ENCODE measurements around the gene ZNF554.

Gene ZNF554

DNA sequence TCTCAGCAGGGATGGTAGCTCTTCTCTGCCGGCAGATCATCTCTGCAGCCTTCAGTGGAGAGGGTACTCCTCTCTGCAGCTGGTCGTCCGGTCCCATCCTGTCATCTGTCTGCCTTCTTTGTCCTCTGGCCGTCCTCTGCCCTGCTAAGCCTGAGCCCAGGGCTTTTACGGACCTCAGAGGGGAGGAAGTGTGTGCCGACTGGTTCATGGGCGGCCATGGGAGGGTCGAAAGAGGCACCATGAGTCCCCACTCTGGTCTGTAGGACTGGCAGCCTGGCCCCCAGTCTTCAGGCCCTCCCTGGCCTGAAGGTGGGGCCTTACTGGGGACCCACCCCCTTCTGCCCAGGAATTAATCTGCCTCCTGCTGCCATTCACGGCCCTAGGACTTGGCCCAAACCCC is 4.0 kb downstream of the ZNF554 start:
- no peaks in the 10 kb centered on the region for H4K20me1 ChIP-seq (ENCODE audit: control insufficient read depth, insufficient read depth, low read depth, low read length)
- H3K4me1 ChIP-seq (ENCODE audit: control insufficient read depth, low read length) = peaks cover 4% of the 10 kb centered on the region
- no peak overlapping the region for H3K4me2 ChIP-seq (ENCODE audit: low read length)
- no peaks in the 10 kb centered on the region for H3K36me3 ChIP-seq (ENCODE audit: control insufficient read depth, low read length)
- TF ChIP-seq CTCF (IDR thresholded peaks at IDR 0.05; ENCODE audit: low read depth, low read length, poor library complexity, severe bottlenecking) (no peak), EZH2phosphoT487 (IDR thresholded peaks at IDR 0.05; ENCODE audit: borderline replicate concordance, low read length) (no peak)
- H3F3A ChIP-seq (ENCODE audit: control insufficient read depth, insufficient read depth) = no peaks in the 10 kb centered on the region
- H3K27me3 ChIP-seq (ENCODE audit: control insufficient read depth, low read length) = no peaks in the 10 kb centered on the region
- H3K27ac ChIP-seq (ENCODE audit: low read depth, low read length) = no peak overlapping the region
- H3K79me2 ChIP-seq (ENCODE audit: control insufficient read depth, low read length) = 0 out of 2 replicates have a peak, but pooled peaks cover 4% of the 10 kb centered on the region
- no peak overlapping the region for H3K4me3 ChIP-seq (ENCODE audit: low read length)
- H3K9me3 ChIP-seq (ENCODE audit: control insufficient read depth, insufficient read depth, low read length) = no peaks in the 10 kb centered on the region
- H3K9me2 ChIP-seq (replicated peaks; ENCODE audit: control insufficient read depth, low read length) = no peaks in the 10 kb centered on the region

GRCh38 chr19:2824129-2824528 is 4.5 kb downstream of the ZNF554 start:
- Histone ChIP-seq H3F3A (ENCODE audit: control insufficient read depth, insufficient read depth) (no peaks in the 10 kb centered on the region), H3K79me2 (ENCODE audit: control insufficient read depth, low read length) (0 out of 2 replicates have a peak, but pooled peaks cover 4% of the 10 kb centered on the region), H3K9me3 (ENCODE audit: control insufficient read depth, insufficient read depth, low read length) (no peaks in the 10 kb centered on the region), H3K9me2 (replicated peaks; ENCODE audit: control insufficient read depth, low read length) (no peaks in the 10 kb centered on the region), H3K27ac (ENCODE audit: low read depth, low read length) (no peak overlapping the region), H3K4me3 (ENCODE audit: low read length) (no peak overlapping the region), H3K4me2 (ENCODE audit: low read length) (no peak overlapping the region), H3K36me3 (ENCODE audit: control insufficient read depth, low read length) (no peaks in the 10 kb centered on the region), H4K20me1 (ENCODE audit: control insufficient read depth, insufficient read depth, low read depth, low read length) (no peaks in the 10 kb centered on the region), H3K4me1 (ENCODE audit: control insufficient read depth, low read length) (peaks cover 4% of the 10 kb centered on the region), H3K27me3 (ENCODE audit: control insufficient read depth, low read length) (no peaks in the 10 kb centered on the region)
- TF ChIP-seq EZH2phosphoT487 (IDR thresholded peaks at IDR 0.05; ENCODE audit: borderline replicate concordance, low read length) (no peak), CTCF (IDR thresholded peaks at IDR 0.05; ENCODE audit: low read depth, low read length, poor library complexity, severe bottlenecking) (no peak)

GRCh38 chr19:2827022-2827421 is 7.4 kb downstream of the ZNF554 start:
- TF ChIP-seq CTCF (IDR thresholded peaks at IDR 0.05; ENCODE audit: low read depth, low read length, poor library complexity, severe bottlenecking) = no peak
- TF ChIP-seq EZH2phosphoT487 (IDR thresholded peaks at IDR 0.05; ENCODE audit: borderline replicate concordance, low read length) = no peak
- Histone ChIP-seq H3K27me3 (ENCODE audit: control insufficient read depth, low read length) (no peaks in the 10 kb centered on the region), H3K4me1 (ENCODE audit: control insufficient read depth, low read length) (no peaks in the 10 kb centered on the region; the same call in 1 of the 2 replicates), H3K27ac (ENCODE audit: low read depth, low read length) (no peak overlapping the region), H4K20me1 (ENCODE audit: control insufficient read depth, insufficient read depth, low read depth, low read length) (no peaks in the 10 kb centered on the region), H3K36me3 (ENCODE audit: control insufficient read depth, low read length) (no peaks in the 10 kb centered on the region), H3K79me2 (ENCODE audit: control insufficient read depth, low read length) (no peaks in the 10 kb centered on the region), H3K9me2 (replicated peaks; ENCODE audit: control insufficient read depth, low read length) (no peaks in the 10 kb centered on the region), H3K4me3 (ENCODE audit: low read length) (no peak overlapping the region), H3F3A (ENCODE audit: control insufficient read depth, insufficient read depth) (no peaks in the 10 kb centered on the region), H3K9me3 (ENCODE audit: control insufficient read depth, insufficient read depth, low read length) (no peaks in the 10 kb centered on the region), H3K4me2 (ENCODE audit: low read length) (no peak overlapping the region)

Data from DOHH2 (cell line).